ENCODE measurements around the gene SMAD2.

DNA sequence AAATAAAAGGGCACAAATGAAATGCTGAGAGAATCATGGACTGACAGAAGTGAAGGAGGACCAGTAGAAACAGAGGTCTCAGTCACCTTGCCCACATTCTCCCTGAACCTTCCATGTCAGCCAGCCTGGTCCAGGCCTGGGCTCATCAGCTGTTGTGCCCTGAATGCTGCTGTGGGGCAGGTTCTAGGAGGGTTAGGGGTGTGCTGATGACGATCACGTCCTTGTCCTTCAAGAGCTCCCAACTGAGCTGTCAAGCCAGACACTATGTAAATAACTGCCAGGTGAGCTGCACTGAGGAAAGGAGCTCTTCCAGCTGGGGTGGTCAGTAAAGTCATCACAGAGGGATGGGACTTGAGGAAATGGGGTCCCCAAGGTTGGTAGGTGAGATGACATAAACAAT, 156.5 kb downstream of the SMAD2 start:
- TF ChIP-seq, protein P1, sequence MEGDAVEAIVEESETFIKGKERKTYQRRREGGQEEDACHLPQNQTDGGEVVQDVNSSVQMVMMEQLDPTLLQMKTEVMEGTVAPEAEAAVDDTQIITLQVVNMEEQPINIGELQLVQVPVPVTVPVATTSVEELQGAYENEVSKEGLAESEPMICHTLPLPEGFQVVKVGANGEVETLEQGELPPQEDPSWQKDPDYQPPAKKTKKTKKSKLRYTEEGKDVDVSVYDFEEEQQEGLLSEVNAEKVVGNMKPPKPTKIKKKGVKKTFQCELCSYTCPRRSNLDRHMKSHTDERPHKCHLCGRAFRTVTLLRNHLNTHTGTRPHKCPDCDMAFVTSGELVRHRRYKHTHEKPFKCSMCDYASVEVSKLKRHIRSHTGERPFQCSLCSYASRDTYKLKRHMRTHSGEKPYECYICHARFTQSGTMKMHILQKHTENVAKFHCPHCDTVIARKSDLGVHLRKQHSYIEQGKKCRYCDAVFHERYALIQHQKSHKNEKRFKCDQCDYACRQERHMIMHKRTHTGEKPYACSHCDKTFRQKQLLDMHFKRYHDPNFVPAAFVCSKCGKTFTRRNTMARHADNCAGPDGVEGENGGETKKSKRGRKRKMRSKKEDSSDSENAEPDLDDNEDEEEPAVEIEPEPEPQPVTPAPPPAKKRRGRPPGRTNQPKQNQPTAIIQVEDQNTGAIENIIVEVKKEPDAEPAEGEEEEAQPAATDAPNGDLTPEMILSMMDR (IDR thresholded peaks at IDR 0.05): no peak
- TF ChIP-seq POLR2A (IDR thresholded peaks at IDR 0.05): no peak

Measured in thyroid gland (tissue), 4 donors.